Ureter (tissue), 1 donor: ENCODE results near the gene SPPL2C. TPM values are rescaled to one million over a fixed set of nuclear protein-coding genes. Genes with fewer than 3 reads are reported as not detected.

Experiments used
- DNase-seq: peaks from one replicate; pipeline ENCODE4 v3.0.0-alpha.2; 2020; ENCODE audit warnings: low spot score
- total RNA-seq: library from RNA; stranded (reverse); gene quantifications from one replicate; pipeline ENCODE4 v1.2.4, GENCODE V29; 2023
- donor health status: DM: yes; HTN: yes; CAD: no.

SPPL2C gene
- total RNA-seq, 1 donor from 2014 or later = not detected

GRCh38 chr17:45876539-45876938 lies 31.9 kb downstream of the SPPL2C start:
- no peak for DNase-seq

GRCh38 chr17:45877467-45877866 lies 32.8 kb downstream of the SPPL2C start:
- DNase-seq = no peak

GRCh38 chr17:45883063-45883462 lies 38.4 kb downstream of the SPPL2C start:
- DNase-seq = no peak

- DNase-seq = no peak
Measured at GRCh38 chr17:45886852-45887251, 42.2 kb downstream of the SPPL2C start.

- no peak for DNase-seq
Measured at GRCh38 chr17:45888392-45888791, 43.7 kb downstream of the SPPL2C start.

GRCh38 chr17:45889579-45889978 lies 44.9 kb downstream of the SPPL2C start:
- DNase-seq = no peak

- no peak for DNase-seq
Measured at GRCh38 chr17:45893725-45894021, 49.0 kb downstream of the SPPL2C start.

GRCh38 chr17:45894022-45894784 lies 49.5 kb downstream of the SPPL2C start, which contains the start of gene MAPT:
Gene MAPT, plus strand, starts transcription at chr17:45894554. Its CDS starts 67,784 bp downstream, at chr17:45962338.
- peak; percentile 90 for DNase-seq

GRCh38 chr17:45895304-45895968 lies 50.8 kb downstream of the SPPL2C start:
- no peak for DNase-seq

GRCh38 chr17:45895969-45896785 lies 51.5 kb downstream of the SPPL2C start:
- no peak for DNase-seq

Other genes with a start within 250 kb of the SPPL2C start
- gene CRHR1, start 60.6 kb upstream of the SPPL2C start, total RNA-seq = not detected
- 6.1 TPM for gene MAPT, start 49.7 kb downstream of the SPPL2C start, total RNA-seq
- not detected for gene STH, start 154.4 kb downstream of the SPPL2C start, total RNA-seq